CMK (cell line): Measurements from ENCODE around the gene RBM44.

Experiments
- DNase-seq: peaks from one replicate; pipeline ENCODE4 v3.0.0-alpha.2; 2010; ENCODE audit warnings: low read depth

Gene RBM44

GRCh38 chr2:237886685-237887481 is 88.3 kb downstream of the RBM44 start:
- no peak for DNase-seq

DNA sequence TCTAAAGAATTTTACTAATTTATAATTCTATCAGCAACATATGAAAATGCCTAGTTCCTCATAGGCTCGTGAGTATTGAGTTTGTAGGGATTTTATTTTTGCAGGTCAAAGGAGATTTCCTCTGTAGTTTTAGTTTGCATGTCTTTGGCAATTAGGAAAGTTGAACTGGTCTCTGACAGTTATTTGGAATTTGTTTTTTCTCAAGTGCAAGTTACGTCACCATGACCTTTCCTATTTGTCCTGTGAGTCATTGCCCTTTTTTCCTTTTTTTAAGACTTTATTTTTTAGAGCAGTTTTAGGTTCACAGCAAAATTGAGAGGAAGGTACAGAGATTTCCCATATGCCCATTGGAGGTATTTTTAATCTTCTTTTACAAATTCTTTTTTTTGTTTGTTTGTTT is 89.8 kb downstream of the RBM44 start:
- no peak for DNase-seq

- no peak for DNase-seq
These were observed 90.4 kb downstream of the RBM44 start for GRCh38 chr2:237889016-237889415.

GRCh38 chr2:237889811-237890210 is 91.2 kb downstream of the RBM44 start:
- DNase-seq: no peak
